Spinal cord (tissue), 10 donors: ENCODE results near the gene TMEM144. TPM values are rescaled to one million over a fixed set of nuclear protein-coding genes. Genes with fewer than 3 reads are reported as not detected.
"Not testable (repeated sequence)": the region's sequence is repeated elsewhere in the genome, so short reads cannot be mapped to it uniquely, and the experiment has no call there.

Experiments
- DNase-seq, 6 donors: peaks; one replicate each; pipeline versions ENCODE4 v3.0.0 to v3.0.0-alpha.2; 2013 to 2015; ENCODE audit warnings: low spot score in 6 of 6, low read depth in 4 of 6
- H3K27ac ChIP-seq: one replicate; pipeline ENCODE4 v1.5.1; 2013; ENCODE audit warnings: low read depth, low read length, control low read depth
- H3K27me3 ChIP-seq: one replicate; pipeline ENCODE4 v1.6.1; 2013; ENCODE audit warnings: low read length; ENCODE audit not compliant: control insufficient read depth, insufficient read depth
- H3K36me3 ChIP-seq: one replicate; pipeline ENCODE4 v1.6.1; 2013; ENCODE audit warnings: low read length; ENCODE audit not compliant: control insufficient read depth, insufficient read depth
- H3K4me1 ChIP-seq: one replicate; pipeline ENCODE4 v1.6.1; 2013; ENCODE audit warnings: low read length; ENCODE audit not compliant: control insufficient read depth, insufficient read depth
- H3K4me3 ChIP-seq: one replicate; pipeline ENCODE4 v1.5.1; 2013; ENCODE audit warnings: low read depth, low read length, control low read depth
- H3K9me3 ChIP-seq: one replicate; pipeline ENCODE4 v1.6.1; 2013; ENCODE audit warnings: low read length; ENCODE audit not compliant: control insufficient read depth, insufficient read depth
- WGBS: methylation state at CpG from one replicate; pipeline ENCODE4 v1.1.5; 2013; ENCODE audit warnings: missing lambda C conversion rate; ENCODE audit not compliant: insufficient coverage; 5-methylcytosine and 5-hydroxymethylcytosine counted together
- polyA plus RNA-seq, 2 donors: library from polyadenylated mRNA; unstranded; fragments of 120-200 nt; gene quantifications; one replicate each; pipeline ENCODE4 v1.2.1, GENCODE V29; 2013; ENCODE audit not compliant: insufficient read length in 2 of 2
- total RNA-seq, 2 donors: library from RNA; depleted of rRNA in 1 of 2; stranded (reverse); fragments of 120-200 nt in 1 of 2; fragments of >200 nt in 1 of 2; gene quantifications; one replicate each; pipeline versions ENCODE4 v1.2.3 to v1.2.4, GENCODE V29; 2013 to 2014
- donor health status: healthy.

TMEM144 gene
- total and polyA plus RNA-seq, 4 donors, result 4.4 to 16.3 (median 6.2) TPM

- Histone ChIP-seq H3K36me3 (no peaks in the 10 kb centered on the region), H3K4me1 (no peaks in the 10 kb centered on the region), H3K4me3 (no peak overlapping the region), H3K27ac (no peak overlapping the region), H3K9me3 (no peaks in the 10 kb centered on the region), H3K27me3 (no peaks in the 10 kb centered on the region)
- no CpG with 5 or more reads among the region's 2 CpGs for WGBS
- DNase-seq, result no peak
Measured at GRCh38 chr4:158203436-158203835, 6.8 kb upstream of the TMEM144 start.

- Histone ChIP-seq H3K27ac (no peak overlapping the region), H3K9me3 (no peaks in the 10 kb centered on the region), H3K27me3 (no peaks in the 10 kb centered on the region), H3K4me3 (no peak overlapping the region), H3K4me1 (no peaks in the 10 kb centered on the region), H3K36me3 (no peaks in the 10 kb centered on the region)
- DNase-seq, result no peak
- no CpG with 5 or more reads among the region's 3 CpGs for WGBS
Measured at GRCh38 chr4:158203929-158204328, 6.4 kb upstream of the TMEM144 start.

GRCh38 chr4:158208963-158209640 lies 1.2 kb upstream of the TMEM144 start:
- no peak overlapping the region for H3K4me3 ChIP-seq
- DNase-seq, result peak in 1 of 6 donors; percentile 9
- H3K9me3 ChIP-seq, result no peaks in the 10 kb centered on the region
- H3K36me3 ChIP-seq, result no peaks in the 10 kb centered on the region
- H3K27ac ChIP-seq, result no peak overlapping the region
- H3K27me3 ChIP-seq, result no peaks in the 10 kb centered on the region
- H3K4me1 ChIP-seq, result peaks cover 4% of the 10 kb centered on the region
- WGBS, result no CpG with 5 or more reads among the region's 5 CpGs

GRCh38 chr4:158211222-158211621 lies 936 bp downstream of the TMEM144 start:
- no peak for DNase-seq
- no peaks in the 10 kb centered on the region for H3K27me3 ChIP-seq
- peak overlapping the region; percentile 54 for H3K4me3 ChIP-seq
- H3K9me3 ChIP-seq, result no peaks in the 10 kb centered on the region
- no peaks in the 10 kb centered on the region for H3K36me3 ChIP-seq
- peaks cover 4% of the 10 kb centered on the region for H3K4me1 ChIP-seq
- no CpG with 5 or more reads among the region's 3 CpGs for WGBS
- no peak overlapping the region for H3K27ac ChIP-seq

- Histone ChIP-seq H3K36me3 (no peaks in the 10 kb centered on the region), H3K27me3 (no peaks in the 10 kb centered on the region), H3K9me3 (no peaks in the 10 kb centered on the region), H3K4me1 (peaks cover 4% of the 10 kb centered on the region), H3K4me3 (no peak overlapping the region), H3K27ac (no peak overlapping the region)
- no peak for DNase-seq
- no CpG with 5 or more reads among the region's 2 CpGs for WGBS
Measured at GRCh38 chr4:158213466-158213865, 3.2 kb downstream of the TMEM144 start.

GRCh38 chr4:158214856-158215255 lies 4.6 kb downstream of the TMEM144 start:
- no peaks in the 10 kb centered on the region for H3K36me3 ChIP-seq
- H3K27ac ChIP-seq, result no peak overlapping the region
- H3K4me3 ChIP-seq, result no peak overlapping the region
- peaks cover 4% of the 10 kb centered on the region for H3K4me1 ChIP-seq
- H3K27me3 ChIP-seq, result no peaks in the 10 kb centered on the region
- WGBS, result no CpG with 5 or more reads among the region's 1 CpG
- DNase-seq, result no peak
- no peaks in the 10 kb centered on the region for H3K9me3 ChIP-seq

GRCh38 chr4:158217763-158218162 lies 7.5 kb downstream of the TMEM144 start:
- H3K4me1 ChIP-seq, result no peaks in the 10 kb centered on the region
- no CpG with 5 or more reads among the region's 5 CpGs for WGBS
- no peaks in the 10 kb centered on the region for H3K36me3 ChIP-seq
- no peak overlapping the region for H3K4me3 ChIP-seq
- H3K9me3 ChIP-seq, result no peaks in the 10 kb centered on the region
- H3K27me3 ChIP-seq, result no peaks in the 10 kb centered on the region
- DNase-seq, result no peak
- H3K27ac ChIP-seq, result no peak overlapping the region

- no peaks in the 10 kb centered on the region for H3K27me3 ChIP-seq
- H3K4me1 ChIP-seq, result no peaks in the 10 kb centered on the region
- no CpG with 5 or more reads among the region's 1 CpG for whole genome bisulfite sequencing
- H3K27ac ChIP-seq, result no peak overlapping the region
- no peaks in the 10 kb centered on the region for H3K36me3 ChIP-seq
- no peak overlapping the region for H3K4me3 ChIP-seq
- H3K9me3 ChIP-seq, result no peaks in the 10 kb centered on the region
- DNase-seq, result no peak
Measured at GRCh38 chr4:158219623-158220022, 9.3 kb downstream of the TMEM144 start.

GRCh38 chr4:158224318-158224717 lies 14.0 kb downstream of the TMEM144 start:
- not testable (repeated sequence) for H3K4me1 ChIP-seq, H3K27me3 ChIP-seq, H3K36me3 ChIP-seq, H3K9me3 ChIP-seq, DNase-seq, H3K27ac ChIP-seq, H3K4me3 ChIP-seq
- 100% methylated on average over 3 of the region's 4 CpGs for WGBS

GRCh38 chr4:158224999-158225398 lies 14.7 kb downstream of the TMEM144 start:
- not testable (repeated sequence) for H3K4me1 ChIP-seq, H3K4me3 ChIP-seq, DNase-seq, H3K27me3 ChIP-seq, H3K27ac ChIP-seq, H3K9me3 ChIP-seq, H3K36me3 ChIP-seq
- 90% methylated on average over 1 of the region's 2 CpGs for WGBS
